Retinal pigment epithelial cell (primary cell): ENCODE measurements around the gene MRFAP1L1.

Experiments
- DNase-seq: peaks from one replicate; pipeline ENCODE4 v3.0.0-alpha.2; 2010; ENCODE audit warnings: low read depth
- H3K4me3 ChIP-seq: 2 replicates; pipeline ENCODE4 v1.5.1; 2011; ENCODE audit warnings: mild to moderate bottlenecking, low read length, control low read depth, moderate library complexity
- TF ChIP-seq, protein P1 (sequence below): conservative IDR thresholded peaks from 2 replicates; pipeline ENCODE4 v1.5.1; 2011; ENCODE audit warnings: low read depth, low read length, control low read depth, inconsistent platforms

MRFAP1L1 gene

DNA sequence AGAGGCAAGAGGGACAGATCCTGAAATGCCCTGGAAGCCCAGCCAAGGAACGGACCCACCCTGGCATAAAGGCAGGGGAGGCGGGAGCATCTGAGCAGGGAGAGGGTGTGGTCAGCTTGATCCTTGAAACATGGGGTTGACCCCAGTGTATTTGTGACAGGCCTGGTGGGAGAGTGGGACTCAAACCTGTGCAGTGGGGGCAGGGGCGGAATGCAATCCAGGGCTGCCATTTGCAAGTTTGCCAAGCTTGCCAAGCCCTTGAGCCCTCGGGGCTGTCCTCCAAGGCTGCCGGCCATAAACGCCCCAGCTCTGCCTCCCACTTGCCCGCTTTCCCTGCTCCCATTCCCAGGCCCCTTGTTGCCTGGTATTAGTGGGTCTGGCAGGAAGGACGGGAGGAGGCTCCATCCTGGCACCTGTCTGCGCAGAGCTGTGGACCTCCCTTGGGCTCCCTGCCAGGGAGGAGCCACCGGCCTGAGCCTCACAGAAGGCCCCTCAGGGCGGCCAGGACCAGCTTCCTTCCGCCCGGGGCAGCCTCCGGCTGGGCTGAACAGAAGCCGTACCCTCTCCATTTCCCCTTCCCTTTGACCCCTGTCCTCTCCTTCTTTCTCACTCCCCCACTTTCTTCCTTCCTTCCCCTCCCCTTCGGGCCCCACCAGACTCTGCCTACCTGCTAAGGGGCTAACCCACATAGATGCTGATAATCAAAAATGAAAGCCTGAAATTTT lies 15.3 kb downstream of the MRFAP1L1 start:
- DNase-seq, result no peak
- TF ChIP-seq, protein P1, sequence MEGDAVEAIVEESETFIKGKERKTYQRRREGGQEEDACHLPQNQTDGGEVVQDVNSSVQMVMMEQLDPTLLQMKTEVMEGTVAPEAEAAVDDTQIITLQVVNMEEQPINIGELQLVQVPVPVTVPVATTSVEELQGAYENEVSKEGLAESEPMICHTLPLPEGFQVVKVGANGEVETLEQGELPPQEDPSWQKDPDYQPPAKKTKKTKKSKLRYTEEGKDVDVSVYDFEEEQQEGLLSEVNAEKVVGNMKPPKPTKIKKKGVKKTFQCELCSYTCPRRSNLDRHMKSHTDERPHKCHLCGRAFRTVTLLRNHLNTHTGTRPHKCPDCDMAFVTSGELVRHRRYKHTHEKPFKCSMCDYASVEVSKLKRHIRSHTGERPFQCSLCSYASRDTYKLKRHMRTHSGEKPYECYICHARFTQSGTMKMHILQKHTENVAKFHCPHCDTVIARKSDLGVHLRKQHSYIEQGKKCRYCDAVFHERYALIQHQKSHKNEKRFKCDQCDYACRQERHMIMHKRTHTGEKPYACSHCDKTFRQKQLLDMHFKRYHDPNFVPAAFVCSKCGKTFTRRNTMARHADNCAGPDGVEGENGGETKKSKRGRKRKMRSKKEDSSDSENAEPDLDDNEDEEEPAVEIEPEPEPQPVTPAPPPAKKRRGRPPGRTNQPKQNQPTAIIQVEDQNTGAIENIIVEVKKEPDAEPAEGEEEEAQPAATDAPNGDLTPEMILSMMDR, result no peak
- H3K4me3 ChIP-seq, result no peak overlapping the region

DNA sequence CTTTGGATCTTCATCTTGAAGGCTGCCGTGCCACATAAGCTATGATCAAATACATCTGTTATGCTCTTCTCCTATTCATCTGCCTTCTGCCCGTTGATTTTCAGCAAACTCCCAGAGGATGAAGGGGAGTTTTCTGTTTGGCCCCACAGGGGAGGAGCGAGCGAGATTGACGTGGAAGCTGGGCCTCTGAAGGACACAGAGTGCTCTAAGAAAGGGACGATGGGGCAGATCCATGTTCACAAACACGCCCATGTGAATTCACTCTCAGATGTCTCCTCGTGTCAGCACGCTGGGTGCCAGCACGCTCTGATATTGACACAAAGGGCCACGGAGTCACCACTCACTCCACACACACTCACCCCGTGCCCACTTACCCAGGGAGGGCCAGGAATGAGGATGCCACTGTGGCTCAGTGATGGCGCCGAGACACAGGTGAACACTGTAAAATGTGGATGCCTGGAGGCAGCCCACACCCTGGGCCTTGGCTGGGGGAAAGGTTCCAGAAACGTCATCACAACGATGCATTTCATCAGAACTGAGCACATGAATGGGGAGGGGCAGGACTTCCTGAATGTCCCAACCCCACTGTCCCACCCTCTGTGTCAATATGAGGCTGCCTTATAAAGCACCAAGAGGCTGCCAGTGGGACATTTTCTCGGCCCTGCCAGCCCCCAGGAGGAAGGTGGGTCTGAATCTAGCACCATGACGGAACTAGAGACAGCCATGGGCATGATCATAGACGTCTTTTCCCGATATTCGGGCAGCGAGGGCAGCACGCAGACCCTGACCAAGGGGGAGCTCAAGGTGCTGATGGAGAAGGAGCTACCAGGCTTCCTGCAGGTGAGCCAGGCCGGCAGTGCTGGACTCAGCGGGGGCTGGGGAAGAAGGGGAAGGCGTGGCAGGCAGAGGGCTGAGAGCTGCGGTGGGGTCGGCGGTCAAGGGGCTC lies 16.2 kb downstream of the MRFAP1L1 start, which contains the start of gene S100P:
Gene S100P (plus strand): TSS at position 648 of the 946 bp plus-strand sequence. CDS start 55 bp downstream, at position 703.
- H3K4me3 ChIP-seq, result no peak within 1 kb of the TSS
- TF ChIP-seq, protein P1, result no peak
- DNase-seq, result no peak

DNA sequence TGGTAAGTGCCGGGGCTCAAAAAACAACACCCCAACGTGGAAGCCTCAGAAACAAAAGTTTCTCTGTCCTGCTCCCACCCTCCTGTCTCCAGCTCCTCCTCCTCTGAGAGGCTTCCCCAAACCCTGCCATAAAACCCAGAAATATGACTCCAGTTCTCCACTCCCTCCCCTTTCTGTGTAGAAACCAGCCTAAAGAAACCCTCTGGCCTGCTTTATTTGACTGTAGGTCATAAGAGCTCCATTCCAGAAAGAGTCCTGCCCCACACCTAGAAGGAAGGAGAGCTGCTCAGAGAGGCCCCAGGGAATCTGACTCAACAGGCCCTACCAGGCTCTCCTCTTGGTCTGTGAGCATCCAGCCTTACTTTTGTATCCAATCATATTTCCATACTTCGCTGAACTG lies 16.9 kb downstream of the MRFAP1L1 start:
- TF ChIP-seq, protein P1, result no peak
- no peak overlapping the region for H3K4me3 ChIP-seq
- no peak for DNase-seq

DNA sequence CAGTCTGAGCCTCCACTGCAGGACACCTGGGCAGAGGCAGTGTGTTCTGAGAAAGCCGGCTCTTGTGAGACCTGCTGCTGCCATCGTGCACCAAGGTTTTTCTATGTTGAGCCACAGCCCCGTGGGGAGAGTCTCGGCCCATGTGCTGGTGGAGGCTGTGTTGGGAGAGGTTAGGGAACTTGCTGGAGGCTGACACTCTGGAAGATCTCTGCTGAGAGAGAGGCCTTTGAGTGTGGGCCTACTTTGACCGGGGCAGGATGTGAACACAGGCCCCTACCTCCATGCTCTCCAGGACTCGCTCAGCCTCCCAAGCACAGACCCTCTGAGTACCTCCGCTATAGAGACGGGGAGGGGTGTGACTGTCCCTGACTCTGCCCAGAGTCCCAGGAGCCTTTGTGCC lies 17.3 kb downstream of the MRFAP1L1 start:
- no peak overlapping the region for H3K4me3 ChIP-seq
- TF ChIP-seq, protein P1, result no peak
- no peak for DNase-seq

DNA sequence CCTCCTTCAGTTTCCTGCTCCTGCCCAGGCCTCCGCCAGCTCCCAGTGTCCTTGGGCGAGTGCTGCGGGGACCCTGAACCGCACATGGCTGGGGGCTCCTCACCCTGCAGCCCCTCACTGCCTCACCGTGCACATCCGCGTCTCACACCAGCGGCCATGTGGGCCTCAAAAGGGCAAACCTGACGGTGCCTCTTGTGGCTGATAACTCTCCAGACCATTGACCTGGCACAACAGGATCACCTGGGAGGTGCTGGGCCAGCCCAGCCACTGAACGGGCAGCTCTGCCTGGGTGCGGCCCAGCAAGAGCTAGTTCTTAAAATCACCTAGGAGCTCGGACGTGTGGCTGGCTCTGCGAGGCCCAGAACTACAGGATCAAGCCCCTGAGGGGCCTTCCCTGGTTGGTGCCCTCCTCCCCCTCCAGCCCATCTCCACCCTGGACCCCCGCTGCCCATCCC lies 20.1 kb downstream of the MRFAP1L1 start:
- TF ChIP-seq, protein P1, result no peak
- no peak overlapping the region for H3K4me3 ChIP-seq
- no peak for DNase-seq

DNA sequence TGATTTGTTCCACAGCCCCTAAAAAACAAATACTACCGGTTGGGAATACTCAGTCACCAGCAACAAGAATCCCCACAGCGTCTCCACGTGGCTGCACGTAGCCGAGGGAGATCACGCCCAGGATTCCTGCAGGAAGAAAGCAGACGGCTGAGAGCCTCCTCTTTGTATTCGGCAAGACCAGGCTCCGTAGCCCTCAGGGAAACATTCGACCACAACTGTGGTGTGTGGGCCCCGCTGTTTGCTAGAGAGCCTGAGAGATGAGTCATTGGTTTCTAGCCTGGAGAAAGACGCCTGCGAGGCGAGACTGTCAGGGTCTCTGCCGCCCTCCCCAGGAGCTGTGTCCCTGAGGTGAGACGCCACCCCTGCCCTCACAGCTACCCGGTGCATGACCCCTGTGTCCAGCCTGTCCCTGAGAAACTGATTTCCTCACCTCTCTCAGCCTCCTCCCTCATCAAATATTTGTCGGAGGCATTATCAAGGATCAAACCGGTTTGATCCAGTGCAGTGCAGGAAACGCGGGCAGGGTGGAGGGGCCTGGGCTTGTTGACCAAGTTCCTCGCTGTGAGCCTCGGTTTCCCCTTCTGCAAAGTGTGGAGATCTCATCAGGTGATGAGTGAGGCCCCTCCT lies 20.7 kb downstream of the MRFAP1L1 start:
- no peak overlapping the region for H3K4me3 ChIP-seq
- TF ChIP-seq, protein P1, result no peak
- peak; percentile 63 for DNase-seq
